GM19239 (cell line): Measurements from ENCODE around the gene ALG9.
A peak's percentile ranks its signal among the peaks of the same experiment; 100 is the strongest.

Source experiments
- DNase-seq: peaks from one replicate; pipeline ENCODE4 v3.0.0; 2011; ENCODE audit warnings: low spot score; ENCODE audit not compliant: insufficient read length
- FAIRE-seq: peaks from 2 replicates; lab custom pipeline; 2011; peaks lifted over from hg19 to GRCh38; lab: Jason Lieb, UNC

Gene ALG9

GRCh38 chr11:111882202-111882601 lies 10.8 kb upstream of the ALG9 start:
- no peak for FAIRE-seq

GRCh38 chr11:111879637-111879960 lies 8.2 kb upstream of the ALG9 start:
- no peak for DNase-seq
- FAIRE-seq = no peak

More at GRCh38 chr11:111882202-111882601, 10.8 kb upstream of the ALG9 start:
- no peak for DNase-seq

GRCh38 chr11:111878849-111879636 lies 7.7 kb upstream of the ALG9 start, which contains the start of the genes CFAP68 and FDXACB1:
Gene CFAP68, plus strand, starts transcription at chr11:111879541. Its CDS starts 20 bp downstream, at chr11:111879561.
Gene FDXACB1, minus strand, starts transcription at chr11:111879165. Its CDS starts 33 bp downstream, at chr11:111879132.
- DNase-seq (peak; percentile 86), FAIRE-seq (peak; percentile 96)

GRCh38 chr11:111878385-111878848 lies 7.0 kb upstream of the ALG9 start:
- FAIRE-seq (no peak), DNase-seq (no peak)

DNA sequence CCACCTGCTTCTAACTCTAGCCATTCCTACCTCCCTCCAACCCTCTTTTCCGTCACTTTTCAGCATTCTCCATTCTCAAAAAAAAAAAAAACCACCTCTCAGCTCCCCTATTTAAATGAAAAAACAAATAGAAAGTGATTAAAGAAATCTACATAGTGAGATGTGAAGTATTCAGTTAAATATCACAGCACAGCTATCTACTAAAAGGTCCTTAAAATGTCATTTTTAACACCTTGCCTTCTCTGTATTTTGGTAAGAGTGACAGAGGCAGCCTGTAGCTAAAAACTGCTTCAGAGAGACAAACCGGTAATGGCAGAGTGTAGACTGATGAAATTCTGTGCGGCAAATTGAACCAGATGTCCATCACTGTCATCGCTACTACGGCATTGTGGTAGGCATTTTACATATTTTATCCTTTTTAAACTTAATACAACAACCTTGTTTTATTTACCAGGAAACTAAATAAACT lies 346 bp upstream of the ALG9 start:
- peak; percentile 60 for FAIRE-seq
- no peak for DNase-seq

GRCh38 chr11:111870522-111870885 lies 877 bp downstream of the ALG9 start:
- DNase-seq = no peak

DNA sequence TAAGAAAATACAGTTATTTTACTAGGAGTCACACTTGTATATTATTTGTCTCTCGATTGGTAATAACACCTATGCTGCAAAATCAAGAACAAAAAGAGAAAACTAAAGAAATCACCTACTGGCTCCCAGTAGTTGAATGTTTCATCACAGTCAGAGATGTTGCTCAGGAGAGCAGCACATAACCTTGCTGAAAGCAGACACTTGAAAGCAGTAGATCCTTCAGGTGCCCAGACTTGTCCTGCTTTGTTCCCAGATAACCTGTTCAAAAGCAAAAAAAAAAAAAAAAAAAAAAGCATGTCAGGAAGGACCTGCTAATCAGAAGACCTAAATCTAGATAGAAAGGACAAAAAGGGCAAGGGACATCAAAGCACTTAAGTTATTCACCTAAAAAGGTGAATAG lies 1.3 kb downstream of the ALG9 start:
- no peak for DNase-seq
- no peak for FAIRE-seq

More at GRCh38 chr11:111870522-111870885, 877 bp downstream of the ALG9 start:
- FAIRE-seq = no peak

DNA sequence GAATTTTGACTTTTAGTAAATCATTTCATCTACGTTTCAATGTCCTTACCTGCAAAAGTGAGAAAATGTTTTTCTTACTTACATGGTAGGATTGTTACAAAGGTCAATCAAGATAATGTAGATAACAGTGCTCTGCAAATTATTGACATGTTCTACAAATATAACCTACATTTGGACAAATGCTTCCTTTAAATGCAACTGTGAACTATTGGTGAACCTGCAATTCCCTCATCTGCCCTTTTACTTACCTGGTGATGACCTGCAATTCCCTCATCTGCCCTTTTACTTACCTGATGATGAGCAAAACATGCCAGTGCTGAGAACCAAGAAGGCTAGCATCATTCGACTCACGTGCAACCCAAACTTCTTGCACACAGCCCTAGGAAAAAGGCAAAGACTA lies 11.1 kb downstream of the ALG9 start:
- DNase-seq (no peak), FAIRE-seq (no peak)

- no peak for DNase-seq
- no peak for FAIRE-seq
These were observed 15.9 kb downstream of the ALG9 start for GRCh38 chr11:111855506-111855905.

DNA sequence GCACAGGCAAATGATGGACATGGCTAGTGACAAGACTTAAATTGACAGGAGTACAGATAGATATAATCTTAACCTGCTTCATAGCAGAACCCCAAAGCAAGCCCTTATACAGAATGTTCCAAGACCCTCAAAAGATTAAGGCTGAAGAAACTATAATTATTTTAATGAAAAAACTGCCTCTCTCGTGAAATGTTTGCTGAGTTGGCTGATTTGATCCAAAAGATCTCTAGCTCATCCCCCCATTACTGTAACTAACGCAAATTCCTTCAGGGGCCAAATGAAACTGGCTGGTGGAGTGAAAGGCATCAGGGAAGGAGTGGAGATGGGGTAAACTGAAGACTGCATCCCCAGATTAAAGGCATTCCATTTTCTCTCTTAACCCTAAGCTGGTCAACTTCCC lies 19.3 kb downstream of the ALG9 start:
- FAIRE-seq (no peak), DNase-seq (no peak)

DNA sequence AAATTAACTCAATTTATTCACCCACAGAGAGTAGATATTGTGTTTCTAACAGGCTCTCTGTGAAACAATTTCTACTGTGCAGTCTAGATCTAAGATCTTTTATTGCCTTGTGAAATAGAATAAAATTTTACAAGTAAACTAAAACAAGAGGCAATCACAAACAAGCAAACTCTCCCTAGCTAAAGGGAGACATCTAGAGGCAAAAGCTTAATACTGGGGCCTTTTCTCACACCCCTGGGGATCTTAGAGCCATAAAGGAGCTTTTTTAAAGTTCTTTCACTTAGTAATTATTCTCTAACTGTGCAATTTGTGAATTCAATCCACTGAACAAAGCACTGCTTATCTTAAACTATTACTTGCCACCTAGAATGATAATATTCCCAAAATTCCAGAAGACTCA lies 19.7 kb downstream of the ALG9 start:
- no peak for FAIRE-seq
- no peak for DNase-seq

- FAIRE-seq (no peak), DNase-seq (no peak)
These were observed 20.3 kb downstream of the ALG9 start for GRCh38 chr11:111851067-111851466.

- no peak for FAIRE-seq
- DNase-seq = no peak
These were observed 21.8 kb downstream of the ALG9 start for GRCh38 chr11:111849631-111850030.

DNA sequence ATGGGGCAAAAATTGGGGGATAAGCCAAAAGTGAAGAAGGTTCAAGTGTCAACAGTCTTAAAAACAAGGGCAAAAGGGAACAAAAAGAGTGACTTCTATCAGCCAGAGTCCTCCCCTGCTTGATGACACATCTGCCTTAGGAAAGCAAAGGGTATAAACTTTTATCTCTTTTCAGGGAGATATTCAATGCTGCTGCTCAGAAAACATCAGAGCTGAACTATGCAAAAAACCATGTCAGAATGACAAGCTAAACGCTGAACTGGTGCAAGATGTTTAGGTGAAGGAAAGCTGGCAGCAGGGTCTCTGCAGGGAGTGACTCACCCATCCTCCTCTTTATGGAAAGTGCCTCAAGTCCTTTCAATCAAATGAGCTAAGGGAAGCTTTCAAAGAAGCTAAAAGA lies 24.7 kb downstream of the ALG9 start:
- no peak for FAIRE-seq
- no peak for DNase-seq

DNA sequence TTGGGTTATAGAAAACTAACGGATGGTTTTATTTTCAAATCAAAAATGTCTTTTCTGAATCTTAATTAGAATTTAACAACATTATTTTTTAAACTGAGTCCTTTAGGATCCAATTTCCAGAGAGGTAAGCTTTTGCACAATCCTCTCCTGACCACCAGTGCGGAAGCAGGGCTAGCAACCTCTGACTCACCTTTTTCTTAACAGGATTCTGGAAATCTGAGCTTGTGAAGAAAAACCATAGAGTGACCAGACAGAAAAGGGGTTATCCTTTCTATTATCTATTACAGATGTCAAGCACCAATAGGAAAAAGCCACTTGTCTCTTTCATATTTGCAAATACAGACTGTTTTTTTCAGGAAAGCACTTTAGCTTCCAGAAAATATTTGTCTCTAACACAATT lies 25.3 kb downstream of the ALG9 start:
- FAIRE-seq = no peak
- no peak for DNase-seq

DNA sequence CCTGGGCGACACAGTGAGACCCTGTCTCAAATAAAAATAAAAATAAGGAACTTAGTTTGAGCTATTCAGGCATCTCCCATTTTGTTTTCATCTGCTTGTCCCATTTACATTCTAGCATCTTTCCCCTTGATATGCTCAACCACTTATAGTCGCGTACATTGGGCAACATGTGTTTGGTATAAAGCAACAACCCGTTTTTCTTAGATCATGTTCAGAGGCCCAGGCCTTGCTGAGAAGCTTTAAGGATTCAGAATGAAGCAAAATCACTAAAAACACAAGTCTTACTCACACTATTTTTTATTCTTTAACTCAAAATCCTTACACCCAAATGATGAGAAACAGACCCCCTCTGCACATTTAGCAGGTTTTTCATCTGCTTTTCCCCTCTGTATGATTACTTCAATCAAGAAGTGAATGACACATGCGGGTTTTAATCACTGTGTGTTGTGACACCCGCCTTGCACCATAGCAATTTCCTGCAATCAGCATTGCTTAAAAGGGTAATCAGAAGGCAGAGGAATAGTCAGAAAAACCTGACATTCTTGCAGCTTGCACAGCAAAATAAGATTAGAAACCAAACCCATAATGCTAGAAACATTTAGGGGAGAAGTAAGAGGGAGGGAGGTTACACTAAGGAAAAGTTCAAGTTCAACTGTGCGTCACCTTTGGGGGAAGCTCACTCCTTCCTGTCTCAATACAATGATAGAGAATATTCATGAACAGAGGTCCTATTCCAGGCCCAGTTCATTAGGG lies 25.9 kb downstream of the ALG9 start:
- DNase-seq (no peak), FAIRE-seq (no peak)

DNA sequence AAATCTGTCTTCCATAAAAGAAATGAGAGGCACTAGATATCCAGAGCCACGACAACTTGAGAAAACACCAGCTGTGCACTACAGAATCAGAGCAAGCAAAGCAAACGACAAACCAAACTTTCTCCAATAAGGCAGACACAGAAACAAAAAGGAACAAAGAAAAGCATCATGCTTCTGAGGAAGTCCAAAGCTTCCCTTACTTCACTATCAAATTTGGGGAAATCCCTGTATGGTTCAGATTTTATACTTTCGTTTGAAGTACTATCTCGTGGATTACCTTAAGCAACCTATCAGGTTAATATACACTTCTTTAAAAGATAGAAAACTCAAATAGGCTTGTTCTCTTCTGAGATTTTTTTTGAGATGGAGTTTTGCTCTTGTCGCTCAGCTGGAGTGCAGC lies 27.7 kb downstream of the ALG9 start:
- DNase-seq (no peak), FAIRE-seq (no peak)

DNA sequence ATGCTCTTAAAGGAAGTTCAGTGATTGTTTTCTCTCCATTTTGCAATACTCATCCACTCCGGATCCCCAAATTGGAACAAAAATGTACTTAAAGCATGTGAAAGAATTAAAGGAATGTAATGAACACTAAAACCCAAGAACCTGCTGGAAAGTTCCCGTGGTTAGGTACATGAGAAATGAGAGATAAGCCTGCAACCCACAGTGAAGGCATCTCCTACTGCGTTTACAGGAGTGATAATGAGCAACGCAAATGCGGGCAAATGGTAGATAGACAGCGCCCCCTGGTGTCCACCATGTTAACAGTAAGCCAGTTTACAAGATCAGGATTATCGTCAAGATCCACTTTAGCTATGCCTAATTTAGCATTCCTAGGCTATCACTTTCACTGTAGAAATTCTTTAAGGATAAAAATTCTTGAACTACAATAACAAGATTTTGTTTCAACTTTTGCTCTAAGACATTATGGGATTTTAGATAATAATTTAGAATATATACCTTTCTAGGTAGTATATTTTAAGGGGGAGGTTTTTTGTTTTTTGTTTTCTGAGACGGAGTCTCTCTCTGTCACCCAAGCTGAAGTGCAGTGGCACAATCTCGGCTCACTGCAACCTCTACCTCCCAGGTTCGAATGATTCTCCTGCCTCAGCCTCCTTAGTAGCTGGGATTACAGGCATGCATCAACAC lies 29.9 kb downstream of the ALG9 start:
- peak; percentile 99 for FAIRE-seq
- peak; percentile 44 for DNase-seq

DNA sequence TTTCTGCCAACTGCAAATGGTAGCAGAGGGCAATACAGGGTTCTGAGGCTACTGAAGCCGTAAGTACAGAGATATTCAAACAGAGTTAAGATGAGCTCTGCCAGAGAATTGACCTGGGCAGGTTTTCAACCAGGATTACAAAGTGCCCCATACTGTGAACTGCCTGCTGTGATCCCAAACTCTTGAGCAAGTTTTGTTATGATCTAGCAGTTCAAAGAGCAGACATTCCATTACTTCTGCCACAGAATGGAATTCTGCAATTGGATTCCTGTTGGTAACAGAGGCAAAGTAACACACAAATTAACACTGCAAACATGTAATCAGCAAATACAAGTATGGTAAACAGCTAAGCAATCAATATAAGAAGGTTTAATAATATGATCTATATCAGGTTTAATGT lies 31.2 kb downstream of the ALG9 start:
- no peak for DNase-seq
- peak; percentile 11 for FAIRE-seq

GRCh38 chr11:111838054-111838453 lies 33.3 kb downstream of the ALG9 start:
- DNase-seq = no peak
- FAIRE-seq = no peak
